IPS-18c (cell line): ENCODE data around the gene OPN1MW.
"Not testable (repeated sequence)": the region's sequence is repeated elsewhere in the genome, so short reads cannot be mapped to it uniquely, and the experiment has no call there.

Experiments
- H3K4me3 ChIP-seq: 2 replicates; pipeline ENCODE4 v1.7.0; 2013; ENCODE audit warnings: low read depth, mild to moderate bottlenecking, low read length, moderate library complexity; ENCODE audit not compliant: insufficient read depth
- H3K9me3 ChIP-seq: one replicate; pipeline ENCODE4 v1.6.1; 2013; ENCODE audit warnings: mild to moderate bottlenecking, low read length, moderate library complexity; ENCODE audit not compliant: control insufficient read depth, insufficient read depth

Gene OPN1MW

GRCh38 chrX:154192846-154193245 lies 10.4 kb downstream of the OPN1MW start:
- not testable (repeated sequence) for H3K4me3 ChIP-seq, H3K9me3 ChIP-seq

- not testable (repeated sequence) for H3K4me3 ChIP-seq, H3K9me3 ChIP-seq
Observed at GRCh38 chrX:154194316-154194715, 11.9 kb downstream of the OPN1MW start.

GRCh38 chrX:154196466-154196865 lies 14.1 kb downstream of the OPN1MW start:
- not testable (repeated sequence) for H3K4me3 ChIP-seq, H3K9me3 ChIP-seq

- not testable (repeated sequence) for H3K9me3 ChIP-seq, H3K4me3 ChIP-seq
Observed at GRCh38 chrX:154209670-154210418, 27.4 kb downstream of the OPN1MW start.

GRCh38 chrX:154211057-154211456 lies 28.7 kb downstream of the OPN1MW start:
- H3K9me3 ChIP-seq, H3K4me3 ChIP-seq: not testable (repeated sequence)

- H3K4me3 ChIP-seq, H3K9me3 ChIP-seq: not testable (repeated sequence)
Observed at GRCh38 chrX:154211499-154211898, 29.1 kb downstream of the OPN1MW start.

GRCh38 chrX:154219456-154219855 lies 37.1 kb downstream of the OPN1MW start, which contains the start of gene OPN1MW2:
Gene OPN1MW2 (plus strand): TSS chrX:154219756. CDS start chrX:154219816, 60 bp downstream.
- not testable (repeated sequence) for H3K9me3 ChIP-seq, H3K4me3 ChIP-seq

GRCh38 chrX:154225292-154225691 lies 42.9 kb downstream of the OPN1MW start:
- not testable (repeated sequence) for H3K4me3 ChIP-seq, H3K9me3 ChIP-seq

GRCh38 chrX:154226706-154227105 lies 44.3 kb downstream of the OPN1MW start:
- H3K4me3 ChIP-seq, H3K9me3 ChIP-seq: not testable (repeated sequence)

- H3K9me3 ChIP-seq, H3K4me3 ChIP-seq: not testable (repeated sequence)
Observed at GRCh38 chrX:154231443-154231842, 49.0 kb downstream of the OPN1MW start.

- H3K9me3 ChIP-seq, H3K4me3 ChIP-seq: not testable (repeated sequence)
Observed at GRCh38 chrX:154233620-154234019, 51.2 kb downstream of the OPN1MW start.

GRCh38 chrX:154238939-154239559 lies 56.7 kb downstream of the OPN1MW start:
- not testable (repeated sequence) for H3K4me3 ChIP-seq, H3K9me3 ChIP-seq

GRCh38 chrX:154239982-154240503 lies 57.6 kb downstream of the OPN1MW start:
- not testable (repeated sequence) for H3K4me3 ChIP-seq, H3K9me3 ChIP-seq
